Renal cortex interstitium (tissue), 11 donors: Measurements from ENCODE around the gene PTGS1. TPM values are rescaled to one million over a fixed set of nuclear protein-coding genes. Genes with fewer than 3 reads are reported as not detected.
A peak's percentile ranks its signal among the peaks of the same experiment; 100 is the strongest.

Experiments used
- DNase-seq, 11 donors: peaks; one replicate each; pipeline ENCODE4 v3.0.0-alpha.2; 2013; ENCODE audit warnings: low read depth in 9 of 11, low spot score in 4 of 11; ENCODE audit errors: extremely low read depth in 1 of 11
- polyA plus RNA-seq, 3 donors: library from polyadenylated mRNA; unstranded; fragments of 120-200 nt; gene quantifications; one replicate each; pipeline ENCODE4 v1.2.1, GENCODE V29; 2013; ENCODE audit not compliant: insufficient read length in 3 of 3

PTGS1 gene
- polyA plus RNA-seq, 3 donors: 3.3 to 7.1 (median 4.4) TPM

DNA sequence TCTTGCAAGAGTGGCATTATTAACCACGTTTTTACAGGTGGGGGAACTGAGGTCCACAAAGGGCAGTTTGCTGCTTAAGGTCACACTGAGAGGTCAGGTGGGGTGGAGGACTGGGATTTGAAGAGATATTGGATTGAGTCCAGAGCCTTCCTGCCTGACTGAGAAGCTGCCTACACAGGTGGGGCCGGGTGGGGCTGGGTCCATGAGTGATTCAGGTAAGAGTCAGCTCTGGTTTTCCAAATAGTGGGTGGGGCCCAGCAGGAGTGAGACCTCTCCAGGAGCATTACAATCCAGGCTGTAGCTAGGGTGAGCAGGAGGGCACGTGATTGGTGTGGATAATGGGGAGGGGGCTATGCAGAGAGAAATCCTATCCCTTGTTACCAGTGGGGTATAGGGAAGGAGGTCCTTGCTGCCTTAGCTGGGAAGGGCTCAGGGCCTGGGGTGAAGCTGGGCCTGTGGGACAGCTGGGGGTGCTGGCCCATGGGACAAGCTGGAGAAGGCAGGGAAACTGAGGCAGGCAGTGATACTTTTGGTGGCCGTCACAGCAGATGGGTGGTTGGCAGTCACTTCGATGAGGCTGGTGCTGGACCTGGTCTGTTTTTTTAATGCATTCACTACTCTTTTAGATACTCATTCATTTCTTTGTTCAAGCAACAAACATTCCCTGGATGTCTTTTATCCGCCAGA, 2.9 kb upstream of the PTGS1 start:
- DNase-seq: no peak

DNA sequence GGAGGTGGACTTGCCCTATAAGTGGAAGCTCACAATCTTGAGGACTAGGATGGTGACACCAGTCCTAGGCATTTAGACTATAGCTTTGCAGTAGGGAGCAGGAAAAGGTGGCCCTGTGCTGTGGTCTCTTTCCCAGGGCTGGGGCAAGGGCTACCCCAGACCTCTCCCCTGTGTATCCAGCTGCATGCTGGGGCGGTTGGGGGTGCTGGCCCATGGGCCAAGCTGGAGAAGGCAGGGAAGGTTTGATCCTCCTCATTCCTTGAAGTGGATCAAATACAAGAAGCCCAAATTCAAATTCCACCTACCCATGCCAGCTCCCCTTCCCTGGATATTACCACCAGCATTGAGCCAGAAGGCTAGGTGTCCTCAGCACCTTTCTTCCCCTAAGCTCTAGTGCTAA, 2.2 kb upstream of the PTGS1 start:
- no peak for DNase-seq

DNA sequence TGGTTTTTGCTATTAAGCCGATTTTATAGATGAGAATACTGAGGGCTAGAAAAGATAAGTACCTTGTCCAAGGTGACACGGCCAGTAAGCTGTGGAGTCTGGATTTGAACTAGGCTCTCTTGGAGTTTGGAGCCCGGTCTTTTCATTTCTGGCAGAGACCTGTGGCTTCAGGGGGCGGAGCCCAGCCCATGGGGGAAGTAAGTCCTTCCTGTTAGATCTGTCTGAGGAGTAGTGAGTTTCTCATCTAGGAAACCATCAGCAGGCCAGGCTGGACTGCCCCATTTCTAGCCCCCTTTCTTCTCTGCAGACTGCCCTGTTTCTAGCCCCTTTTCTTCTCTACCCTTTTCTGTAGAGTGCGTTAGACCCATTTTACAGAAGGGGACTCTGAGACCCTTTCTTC, 521 bp upstream of the PTGS1 start:
- DNase-seq: no peak

DNA sequence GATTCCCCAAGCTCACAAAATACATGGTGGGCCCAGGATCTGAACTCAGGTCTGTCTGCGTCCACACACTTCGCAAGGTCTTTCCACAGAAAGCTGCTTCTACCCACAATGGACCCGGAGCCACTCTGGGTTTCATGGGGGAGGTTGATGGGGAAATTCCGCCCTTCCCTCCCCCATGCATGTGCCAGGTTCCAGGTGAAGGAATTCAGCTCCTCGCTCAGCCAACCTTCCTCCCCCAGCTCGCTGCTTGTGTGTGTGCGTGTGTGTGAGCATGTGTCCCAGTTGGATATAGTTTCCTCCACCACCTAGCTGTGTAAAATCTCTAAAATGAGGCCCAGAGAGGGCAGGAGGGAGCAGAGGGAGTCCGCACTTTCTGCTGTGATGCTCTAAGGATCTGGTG, 1.0 kb downstream of the PTGS1 start:
- peak in 1 of 11 donors; percentile 16 for DNase-seq

DNA sequence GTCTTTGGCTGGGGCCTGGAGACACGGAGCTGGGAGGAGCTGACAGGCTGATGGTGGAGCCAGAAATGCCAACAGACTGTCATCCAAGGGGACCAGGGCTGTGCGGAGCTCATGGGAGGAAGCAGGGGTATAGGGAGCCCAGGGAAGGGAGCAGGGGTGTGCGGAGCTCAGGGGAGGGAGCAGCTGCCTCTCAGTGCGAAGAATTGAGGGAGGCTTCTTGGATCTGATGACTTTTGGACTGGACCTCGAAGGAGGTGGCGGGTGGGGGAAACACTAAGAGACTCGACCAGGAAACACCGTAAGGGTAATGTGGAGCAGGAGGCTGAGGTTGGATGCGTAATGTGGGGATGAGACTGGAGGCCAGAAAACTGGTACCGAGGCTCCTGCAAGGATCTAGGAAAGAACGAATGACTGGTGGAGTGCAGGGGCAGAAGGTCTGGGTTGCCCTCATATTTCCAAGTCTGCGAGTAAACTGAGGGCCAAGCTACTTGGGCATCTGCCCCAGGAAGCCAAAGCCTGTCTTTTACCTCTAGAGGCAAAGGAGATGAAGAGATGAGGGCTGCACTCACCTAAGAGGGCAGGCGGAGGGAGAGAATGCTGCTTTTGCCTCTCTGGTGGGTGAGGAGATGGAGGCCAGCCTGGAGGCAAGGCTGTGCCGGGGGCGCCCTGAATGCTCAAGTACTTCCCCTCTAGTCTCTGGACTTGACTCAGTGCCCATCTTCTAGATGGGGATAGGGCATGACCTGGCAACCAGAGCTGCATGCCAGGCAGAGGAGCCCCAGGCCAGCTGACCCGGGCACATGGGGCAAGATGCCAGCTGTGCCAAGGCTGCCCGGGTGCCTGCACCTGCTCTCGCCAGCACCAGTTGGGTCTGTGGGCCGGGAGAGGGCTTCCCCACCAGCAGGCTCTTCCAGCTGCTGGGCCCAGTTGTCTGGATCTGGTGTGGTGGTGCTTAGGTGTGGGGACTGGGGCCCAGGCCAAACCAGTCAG, 2.3 kb downstream of the PTGS1 start:
- DNase-seq: no peak

DNA sequence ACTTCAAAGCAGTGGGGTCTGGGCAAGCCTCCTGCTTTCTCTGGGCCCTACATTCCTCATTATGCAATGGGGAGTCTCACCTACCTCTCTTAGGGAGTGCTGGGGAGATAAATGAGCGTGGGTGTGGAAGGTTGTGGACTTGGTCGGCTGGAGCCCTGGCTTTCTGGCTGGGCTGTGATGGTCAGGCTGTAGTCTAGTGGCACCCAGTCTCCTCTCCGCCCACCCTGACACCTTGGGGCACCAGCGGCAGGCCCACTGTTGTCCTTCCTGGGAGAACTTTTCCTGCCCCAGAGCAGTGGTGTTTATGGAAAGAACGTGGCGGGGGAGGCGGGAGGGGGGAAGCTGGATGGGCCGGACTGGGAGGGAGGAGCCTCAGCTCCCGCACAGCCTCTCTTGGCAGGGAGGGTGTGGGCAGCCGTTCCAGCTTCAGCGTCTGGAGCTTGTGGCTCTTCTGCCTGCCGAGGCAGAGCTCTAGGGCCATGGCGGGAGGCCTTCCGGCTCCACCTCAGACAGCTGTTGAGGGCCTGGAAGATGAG, 4.1 kb downstream of the PTGS1 start:
- DNase-seq: peak in 4 of 11 donors; percentile 18 to 35 (median 34)

DNA sequence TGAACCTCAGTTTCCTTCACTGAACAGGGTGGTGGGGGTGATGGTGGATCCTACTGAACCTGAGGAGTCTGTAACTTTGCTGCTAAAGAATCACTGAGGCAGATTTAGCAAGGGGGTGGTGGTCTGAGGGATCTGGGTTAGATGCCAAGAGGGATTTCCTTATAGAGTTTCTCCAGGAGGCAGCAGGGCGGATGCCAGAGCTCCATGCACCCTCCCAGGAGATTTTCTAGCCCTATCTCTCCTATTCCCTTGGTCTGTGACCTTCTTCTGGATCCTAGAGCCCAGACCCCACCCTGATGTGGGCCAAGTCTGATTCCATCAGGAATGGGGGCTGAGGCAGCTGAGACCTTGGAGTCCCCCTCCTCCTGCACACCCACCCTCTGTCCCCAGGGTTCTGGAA, 6.0 kb downstream of the PTGS1 start:
- no peak for DNase-seq

DNA sequence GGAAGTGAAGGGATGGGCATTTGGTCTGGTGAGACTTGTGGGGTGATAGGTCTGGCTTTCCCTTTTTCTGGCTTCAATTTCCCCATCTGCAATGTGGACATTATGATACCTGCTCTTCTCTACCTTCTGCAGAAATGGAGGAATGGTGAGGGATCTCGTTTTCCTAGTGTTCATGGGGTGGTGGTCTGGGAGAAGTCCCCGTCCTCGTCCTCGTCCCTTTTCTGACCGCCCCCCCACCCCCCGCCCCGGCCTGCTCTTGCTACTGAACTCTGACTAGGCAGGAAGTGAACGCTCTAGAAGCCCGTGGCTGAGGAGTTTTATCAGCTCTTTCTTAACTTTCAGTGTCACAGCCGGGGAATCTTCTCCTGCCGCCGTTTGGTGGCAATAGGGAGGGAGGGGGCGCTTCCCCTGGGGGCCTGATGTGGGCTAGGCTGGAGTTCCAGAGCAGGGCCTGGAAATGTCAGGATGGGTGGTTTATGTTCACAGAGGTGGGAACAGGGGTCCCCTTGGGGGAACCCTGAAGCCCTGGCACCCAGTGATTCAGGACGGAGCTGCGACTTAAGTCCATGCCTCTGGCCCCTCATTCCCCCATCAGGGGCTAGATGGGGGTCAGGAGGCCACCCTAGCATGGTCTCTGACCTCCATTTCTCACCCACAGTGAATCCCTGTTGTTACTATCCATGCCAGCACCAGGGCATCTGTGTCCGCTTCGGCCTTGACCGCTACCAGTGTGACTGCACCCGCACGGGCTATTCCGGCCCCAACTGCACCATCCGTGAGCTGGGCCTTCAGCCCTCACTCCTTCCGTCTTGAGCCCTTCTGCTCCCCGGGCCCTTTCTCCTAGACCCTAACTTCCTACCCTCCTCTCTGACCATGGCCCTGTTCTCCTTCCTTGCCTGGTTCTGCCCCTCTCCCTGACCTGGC, 6.7 kb downstream of the PTGS1 start:
- no peak for DNase-seq

DNA sequence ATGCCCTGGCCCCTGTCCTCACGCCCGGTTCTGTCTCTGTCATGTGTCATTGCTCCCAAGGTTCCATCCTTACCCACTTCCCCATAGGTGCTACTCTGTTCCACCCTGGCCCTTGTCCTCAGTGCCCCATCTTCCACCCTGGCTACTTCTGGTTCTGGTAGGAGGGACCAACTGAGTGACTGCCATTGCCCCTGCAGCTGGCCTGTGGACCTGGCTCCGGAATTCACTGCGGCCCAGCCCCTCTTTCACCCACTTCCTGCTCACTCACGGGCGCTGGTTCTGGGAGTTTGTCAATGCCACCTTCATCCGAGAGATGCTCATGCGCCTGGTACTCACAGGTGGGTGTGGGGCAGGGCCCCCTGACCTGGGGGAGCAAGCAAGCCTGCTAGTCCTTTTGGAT, 7.4 kb downstream of the PTGS1 start:
- no peak for DNase-seq

DNA sequence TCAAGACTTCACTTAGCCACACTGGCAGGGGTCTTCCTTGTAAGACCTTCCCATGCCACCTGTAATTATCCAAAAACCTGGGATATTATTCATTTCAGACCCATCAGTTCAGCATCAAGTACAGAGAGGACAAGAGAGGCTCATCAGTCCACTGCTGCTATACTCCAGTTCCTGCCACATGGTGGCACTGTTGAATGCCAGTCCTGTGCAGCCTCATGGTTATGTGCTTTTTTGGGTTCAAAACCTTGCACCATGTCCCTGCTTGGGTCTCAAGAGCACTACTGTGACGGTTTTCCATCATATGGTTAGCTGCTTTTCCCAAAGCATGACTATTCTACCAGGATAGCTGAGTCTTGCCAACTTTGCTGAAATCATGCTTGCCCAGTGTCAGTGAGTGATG, 8.5 kb downstream of the PTGS1 start:
- DNase-seq: no peak

DNA sequence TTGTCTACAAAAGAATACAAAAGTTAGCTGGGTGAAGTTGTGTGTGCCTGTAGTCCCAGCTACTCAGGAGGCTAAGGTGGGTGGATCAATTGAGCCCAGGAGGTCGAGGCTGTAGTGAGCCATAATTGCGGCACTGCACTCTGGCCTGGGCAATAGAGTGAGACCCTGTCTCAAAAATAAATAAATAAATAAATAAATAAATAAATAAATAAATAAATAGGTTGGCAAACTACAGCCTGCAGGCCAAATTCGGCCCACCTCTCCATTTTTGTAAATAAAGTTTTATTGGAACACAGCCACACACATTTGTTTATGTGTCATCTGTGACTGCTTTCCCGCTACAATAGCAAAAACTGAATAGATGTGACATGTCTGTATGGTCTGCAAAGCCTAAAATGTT, 9.5 kb downstream of the PTGS1 start:
- DNase-seq: no peak

DNA sequence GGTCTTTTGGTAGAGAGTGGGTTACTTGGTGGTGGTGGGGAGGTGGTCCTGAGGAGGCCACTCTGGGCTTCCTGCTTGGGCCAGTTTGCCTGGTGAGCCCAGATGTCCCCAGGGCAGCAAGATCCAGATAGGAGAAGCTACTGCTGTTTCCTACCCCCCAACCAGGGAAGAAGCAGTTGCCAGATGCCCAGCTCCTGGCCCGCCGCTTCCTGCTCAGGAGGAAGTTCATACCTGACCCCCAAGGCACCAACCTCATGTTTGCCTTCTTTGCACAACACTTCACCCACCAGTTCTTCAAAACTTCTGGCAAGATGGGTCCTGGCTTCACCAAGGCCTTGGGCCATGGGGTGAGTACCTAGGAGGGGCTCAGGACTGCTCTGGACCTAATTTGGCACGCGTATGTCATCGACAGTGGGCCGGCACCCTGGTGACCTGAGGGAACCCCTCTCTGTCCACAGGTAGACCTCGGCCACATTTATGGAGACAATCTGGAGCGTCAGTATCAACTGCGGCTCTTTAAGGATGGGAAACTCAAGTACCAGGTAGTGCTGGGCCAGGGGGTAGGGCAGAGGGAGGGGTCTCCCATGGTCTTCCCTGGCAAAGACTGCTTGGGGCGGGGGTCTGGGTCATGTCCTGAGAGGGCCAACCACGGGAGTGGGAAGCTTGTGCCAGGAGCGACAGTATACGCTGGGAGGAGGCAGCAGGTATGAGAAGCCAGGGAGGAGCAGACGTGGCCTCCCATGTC, 10.6 kb downstream of the PTGS1 start:
- no peak for DNase-seq

DNA sequence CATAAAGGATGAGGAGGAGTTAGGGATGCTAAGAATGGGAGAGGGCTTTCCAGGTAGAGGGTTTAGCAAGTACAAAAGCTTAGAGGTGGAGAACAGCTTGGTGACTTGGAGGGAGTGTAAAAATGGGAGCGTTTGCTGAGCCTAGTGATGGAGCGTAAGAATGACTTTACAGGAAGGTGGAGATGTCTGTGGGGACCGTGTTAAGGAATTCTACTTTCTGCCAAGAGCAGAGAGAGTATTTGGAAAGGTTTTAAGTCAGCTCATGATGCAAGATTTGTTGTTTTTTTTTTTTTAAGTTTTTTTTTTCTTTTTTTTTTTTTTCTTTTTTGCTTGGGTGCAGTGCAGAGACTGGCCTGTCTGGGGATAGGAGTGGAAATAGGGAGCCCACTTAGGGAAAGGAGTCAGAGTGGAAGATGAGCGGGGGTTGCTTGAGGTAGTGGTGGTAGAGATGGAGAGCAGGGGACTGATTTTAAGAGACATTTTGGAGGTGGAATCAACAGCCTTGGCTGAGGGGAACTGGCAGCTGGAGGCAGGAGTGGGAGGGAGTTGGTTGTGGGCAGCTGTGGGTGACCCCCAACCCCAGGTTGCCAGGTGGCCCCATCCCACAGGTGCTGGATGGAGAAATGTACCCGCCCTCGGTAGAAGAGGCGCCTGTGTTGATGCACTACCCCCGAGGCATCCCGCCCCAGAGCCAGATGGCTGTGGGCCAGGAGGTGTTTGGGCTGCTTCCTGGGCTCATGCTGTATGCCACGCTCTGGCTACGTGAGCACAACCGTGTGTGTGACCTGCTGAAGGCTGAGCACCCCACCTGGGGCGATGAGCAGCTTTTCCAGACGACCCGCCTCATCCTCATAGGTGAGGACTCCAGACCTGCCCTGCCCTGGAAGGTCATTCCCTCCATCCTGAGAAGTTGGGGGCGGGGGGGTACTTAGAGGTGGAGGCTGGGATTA, 12.4 kb downstream of the PTGS1 start:
- DNase-seq: no peak

DNA sequence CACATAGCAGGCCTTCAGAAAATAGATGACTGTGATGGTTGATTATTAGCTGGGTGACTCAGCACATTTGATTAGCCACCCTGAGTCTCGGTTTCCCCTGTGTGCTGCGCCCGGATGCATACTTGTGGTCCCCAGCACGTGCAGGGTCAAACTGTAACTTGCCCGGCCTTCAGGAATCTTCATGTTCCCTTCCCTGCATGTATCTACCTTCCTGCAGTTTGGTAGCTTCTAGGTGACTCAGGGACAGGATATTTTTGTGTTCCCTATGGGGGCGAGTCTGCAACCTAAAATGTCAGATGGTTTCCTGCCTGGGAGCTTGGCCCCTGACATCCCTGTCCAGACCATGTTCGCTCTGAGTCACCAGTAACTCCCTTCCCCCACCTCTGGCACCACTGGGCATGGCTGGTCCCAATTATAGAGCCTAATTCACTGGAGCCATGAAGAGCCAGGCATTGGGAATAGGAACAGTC, 13.2 kb downstream of the PTGS1 start:
- no peak for DNase-seq

DNA sequence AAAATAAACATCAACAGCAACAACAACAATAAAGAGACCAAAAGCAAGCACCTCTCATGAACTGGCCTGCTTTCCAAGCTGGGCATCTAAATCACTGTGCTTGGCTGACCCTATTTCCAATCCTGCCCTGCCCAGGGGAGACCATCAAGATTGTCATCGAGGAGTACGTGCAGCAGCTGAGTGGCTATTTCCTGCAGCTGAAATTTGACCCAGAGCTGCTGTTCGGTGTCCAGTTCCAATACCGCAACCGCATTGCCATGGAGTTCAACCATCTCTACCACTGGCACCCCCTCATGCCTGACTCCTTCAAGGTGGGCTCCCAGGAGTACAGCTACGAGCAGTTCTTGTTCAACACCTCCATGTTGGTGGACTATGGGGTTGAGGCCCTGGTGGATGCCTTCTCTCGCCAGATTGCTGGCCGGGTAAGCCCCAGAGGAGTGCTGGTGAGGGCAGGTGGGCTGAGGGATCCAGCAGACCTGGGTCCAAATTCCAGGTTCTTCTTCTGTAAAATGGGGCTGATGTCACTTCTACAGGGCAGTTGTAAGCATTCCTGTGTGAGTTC, 15.6 kb downstream of the PTGS1 start:
- no peak for DNase-seq

DNA sequence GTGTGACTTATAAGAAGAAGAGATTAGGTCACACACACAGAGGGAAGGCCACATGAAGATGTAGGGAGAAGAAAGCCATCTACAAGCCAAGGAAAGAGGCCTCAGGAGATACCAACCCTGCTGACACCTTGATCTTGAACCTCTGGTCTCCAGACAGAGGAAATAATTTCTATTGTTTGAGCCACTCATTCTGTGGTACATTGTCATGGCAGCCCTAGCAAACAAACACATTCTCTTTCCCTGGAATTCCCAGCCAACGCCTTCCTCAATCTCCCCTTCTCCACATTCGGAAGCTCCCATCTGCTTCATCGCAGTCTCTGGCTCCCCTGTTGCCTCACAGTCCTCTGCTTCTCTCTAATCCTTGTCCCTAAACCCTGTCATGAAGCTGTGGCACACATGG, 16.7 kb downstream of the PTGS1 start:
- no peak for DNase-seq

DNA sequence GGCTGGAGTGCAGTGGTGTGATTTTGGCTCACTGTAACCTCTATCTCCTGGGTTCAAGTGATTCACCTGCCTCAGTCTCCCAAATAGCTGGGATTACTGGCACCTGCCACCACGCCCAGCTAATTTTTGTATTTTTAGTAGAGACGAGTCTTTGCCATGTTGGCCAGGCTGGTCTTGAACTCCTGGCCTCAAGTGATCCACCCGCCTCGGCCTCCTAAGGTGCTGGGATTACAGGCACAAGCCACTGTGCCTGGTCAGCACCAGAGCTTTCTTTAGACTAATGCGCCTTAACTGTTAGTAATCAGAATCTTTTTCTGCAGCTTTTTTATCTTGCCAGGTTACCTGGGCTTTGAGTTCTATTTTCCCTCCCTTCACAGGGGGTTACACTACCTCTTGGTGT, 18.4 kb downstream of the PTGS1 start:
- DNase-seq: no peak
